Measurements from ENCODE around the gene EPS8L3. TPM values are rescaled to one million over a fixed set of nuclear protein-coding genes. Genes with fewer than 3 reads are reported as not detected.
A peak's percentile ranks its signal among the peaks of the same experiment; 100 is the strongest.

EPS8L3 gene
- total RNA-seq, 1 experiment from 2014 or later, result 46.6 TPM

DNA sequence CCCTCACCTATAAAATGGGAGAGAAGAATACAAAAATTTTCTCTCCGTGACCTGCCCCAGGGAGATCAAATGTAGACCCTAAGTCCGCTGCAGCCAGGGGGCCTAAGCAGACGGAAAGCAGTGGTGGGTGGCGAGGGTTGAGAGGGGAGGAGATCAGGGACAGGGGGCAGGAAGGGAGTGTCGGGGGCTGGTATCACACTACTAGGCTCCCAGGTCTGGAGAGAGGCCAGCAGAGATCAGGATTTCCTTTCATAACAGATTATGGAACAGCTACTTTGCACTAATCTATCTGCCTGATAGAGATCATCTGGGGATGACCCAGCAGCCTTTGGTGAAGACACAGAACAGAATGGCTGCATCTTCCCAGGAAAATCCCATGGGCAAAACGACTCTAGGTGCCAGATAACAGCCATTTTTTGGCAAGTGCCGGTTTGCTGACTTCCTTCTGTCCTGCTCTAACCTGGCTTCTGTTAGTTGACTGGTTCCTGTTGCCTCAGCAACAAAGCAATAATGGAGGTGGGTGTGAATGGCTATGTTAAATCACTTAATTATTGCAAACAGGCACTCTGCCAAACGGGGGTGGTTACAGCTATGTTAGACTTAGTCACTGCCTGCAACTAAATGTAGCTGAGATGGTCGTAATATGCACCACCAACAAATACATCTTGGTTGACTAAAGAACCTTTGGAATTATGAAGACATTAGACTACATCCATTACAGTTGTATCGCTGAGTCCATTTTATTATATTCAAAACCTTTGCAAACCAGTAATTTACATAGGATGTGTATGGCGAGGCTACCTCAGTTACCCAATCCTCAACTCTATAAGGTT lies 30.0 kb upstream of the EPS8L3 start:
- intact Hi-C loops (cut with micrococcal nuclease; ENCODE audit: unreplicated experiment), result no loop called here
- BruUV-seq (replicated peaks), result no TSS peak
- Mint-ChIP-seq H3K4me3 (ENCODE audit: low read depth, unreplicated experiment) (no peak overlapping the region), H3K36me3 (ENCODE audit: insufficient read depth, unreplicated experiment) (no peaks in the 10 kb centered on the region), H3K4me1 (ENCODE audit: low read depth, unreplicated experiment) (peaks cover 37% of the 10 kb centered on the region), H3K27ac (ENCODE audit: unreplicated experiment) (no peak overlapping the region), H3K27me3 (ENCODE audit: unreplicated experiment) (no peaks in the 10 kb centered on the region), H3K9me3 (ENCODE audit: low read depth, unreplicated experiment) (no peaks in the 10 kb centered on the region)
- DNase-seq, result peak; percentile 69
- TF ChIP-seq, protein P1, sequence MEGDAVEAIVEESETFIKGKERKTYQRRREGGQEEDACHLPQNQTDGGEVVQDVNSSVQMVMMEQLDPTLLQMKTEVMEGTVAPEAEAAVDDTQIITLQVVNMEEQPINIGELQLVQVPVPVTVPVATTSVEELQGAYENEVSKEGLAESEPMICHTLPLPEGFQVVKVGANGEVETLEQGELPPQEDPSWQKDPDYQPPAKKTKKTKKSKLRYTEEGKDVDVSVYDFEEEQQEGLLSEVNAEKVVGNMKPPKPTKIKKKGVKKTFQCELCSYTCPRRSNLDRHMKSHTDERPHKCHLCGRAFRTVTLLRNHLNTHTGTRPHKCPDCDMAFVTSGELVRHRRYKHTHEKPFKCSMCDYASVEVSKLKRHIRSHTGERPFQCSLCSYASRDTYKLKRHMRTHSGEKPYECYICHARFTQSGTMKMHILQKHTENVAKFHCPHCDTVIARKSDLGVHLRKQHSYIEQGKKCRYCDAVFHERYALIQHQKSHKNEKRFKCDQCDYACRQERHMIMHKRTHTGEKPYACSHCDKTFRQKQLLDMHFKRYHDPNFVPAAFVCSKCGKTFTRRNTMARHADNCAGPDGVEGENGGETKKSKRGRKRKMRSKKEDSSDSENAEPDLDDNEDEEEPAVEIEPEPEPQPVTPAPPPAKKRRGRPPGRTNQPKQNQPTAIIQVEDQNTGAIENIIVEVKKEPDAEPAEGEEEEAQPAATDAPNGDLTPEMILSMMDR (IDR thresholded peaks at IDR 0.05; ENCODE audit: unreplicated experiment), result no peak
- CTCF ChIA-PET, result no interaction called here

DNA sequence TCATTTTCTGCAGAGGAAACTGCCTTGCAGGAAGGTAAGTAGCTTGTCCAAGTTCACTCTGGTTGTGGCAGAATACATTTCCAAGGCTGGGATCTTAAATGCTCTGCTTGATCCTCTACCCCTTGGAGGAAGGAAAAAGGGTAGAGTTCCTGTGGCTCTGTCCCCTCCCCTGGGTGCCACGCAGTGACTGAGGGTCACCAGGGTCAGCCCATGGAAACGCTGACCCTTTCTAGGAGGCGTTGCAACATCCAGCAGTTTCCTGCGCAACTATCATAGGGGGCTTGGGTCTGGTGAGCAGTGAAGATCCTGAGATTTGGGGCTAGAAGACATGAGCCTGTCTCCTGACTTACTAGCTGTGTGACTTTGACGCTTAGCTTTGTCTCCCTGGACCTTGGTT lies 29.4 kb upstream of the EPS8L3 start:
- TF ChIP-seq, protein P1 (IDR thresholded peaks at IDR 0.05; ENCODE audit: unreplicated experiment), result no peak
- BruUV-seq (replicated peaks), result no TSS peak
- H3K36me3 Mint-ChIP-seq (ENCODE audit: insufficient read depth, unreplicated experiment), result no peaks in the 10 kb centered on the region
- no peaks in the 10 kb centered on the region for H3K9me3 Mint-ChIP-seq (ENCODE audit: low read depth, unreplicated experiment)
- no peak for DNase-seq
- CTCF ChIA-PET, result interaction anchor here (1.5 kb wide), 1 partner anchor 191 kb away, joined by 13 read pairs; the partner anchor contains the start of gene AHCYL1
- intact Hi-C loops (cut with micrococcal nuclease; ENCODE audit: unreplicated experiment), result no loop called here
- peaks cover 37% of the 10 kb centered on the region for H3K4me1 Mint-ChIP-seq (ENCODE audit: low read depth, unreplicated experiment)
- H3K27ac Mint-ChIP-seq (ENCODE audit: unreplicated experiment), result no peak overlapping the region
- no peaks in the 10 kb centered on the region for H3K27me3 Mint-ChIP-seq (ENCODE audit: unreplicated experiment)
- no peak overlapping the region for H3K4me3 Mint-ChIP-seq (ENCODE audit: low read depth, unreplicated experiment)

DNA sequence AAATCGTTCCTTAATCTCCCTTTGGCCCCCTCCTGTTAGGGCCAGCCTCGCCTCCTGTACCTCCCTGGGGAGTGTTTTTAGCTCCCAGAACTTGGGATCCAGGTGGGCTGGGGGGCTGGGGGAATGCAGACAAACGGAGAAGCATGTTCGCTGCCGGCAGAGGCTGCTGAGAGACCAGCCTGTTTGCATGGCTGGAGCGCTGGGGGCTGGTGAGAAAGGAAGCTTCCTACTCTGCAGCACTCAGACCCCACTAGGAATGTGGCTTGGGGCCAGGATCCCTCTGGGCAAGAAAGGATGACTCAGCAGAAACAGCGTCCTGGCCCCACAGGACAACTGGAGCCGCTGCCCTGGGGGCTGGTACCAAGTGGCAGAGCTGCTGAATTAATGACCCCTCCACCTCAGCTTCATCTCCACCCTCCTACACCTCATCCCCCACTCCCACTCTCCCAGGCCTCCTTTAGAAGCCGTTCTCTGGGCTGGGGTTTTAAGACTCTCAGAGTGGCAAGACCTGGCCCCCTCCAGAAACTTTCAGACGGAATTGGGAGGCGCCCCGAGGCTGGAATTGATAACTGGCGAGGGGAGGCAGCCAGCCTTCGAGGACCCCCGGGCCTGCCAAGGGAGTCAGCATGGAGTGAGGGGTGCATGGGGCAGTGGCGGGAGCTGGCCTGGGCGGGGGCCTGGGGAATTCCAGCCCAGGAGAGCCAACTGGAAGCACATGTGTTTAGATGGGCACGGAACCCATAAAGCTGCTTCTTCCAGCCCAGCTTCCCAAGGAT lies 28.5 kb upstream of the EPS8L3 start:
- Mint-ChIP-seq H3K27ac (ENCODE audit: unreplicated experiment) (no peak overlapping the region), H3K27me3 (ENCODE audit: unreplicated experiment) (no peaks in the 10 kb centered on the region), H3K36me3 (ENCODE audit: insufficient read depth, unreplicated experiment) (no peaks in the 10 kb centered on the region), H3K4me3 (ENCODE audit: low read depth, unreplicated experiment) (no peak overlapping the region), H3K9me3 (ENCODE audit: low read depth, unreplicated experiment) (no peaks in the 10 kb centered on the region), H3K4me1 (ENCODE audit: low read depth, unreplicated experiment) (peaks cover 41% of the 10 kb centered on the region)
- DNase-seq, result peak; percentile 59
- intact Hi-C loops (cut with micrococcal nuclease; ENCODE audit: unreplicated experiment), result no loop called here
- CTCF ChIA-PET, result interaction anchor here (0.8 to 1.5 kb wide), 2 partner anchors 187 to 192 kb away, joined by 4 to 13 read pairs; partner anchors contain the start of gene AHCYL1
- TF ChIP-seq, protein P1 (IDR thresholded peaks at IDR 0.05; ENCODE audit: unreplicated experiment), result no peak
- BruUV-seq (replicated peaks), result no TSS peak

DNA sequence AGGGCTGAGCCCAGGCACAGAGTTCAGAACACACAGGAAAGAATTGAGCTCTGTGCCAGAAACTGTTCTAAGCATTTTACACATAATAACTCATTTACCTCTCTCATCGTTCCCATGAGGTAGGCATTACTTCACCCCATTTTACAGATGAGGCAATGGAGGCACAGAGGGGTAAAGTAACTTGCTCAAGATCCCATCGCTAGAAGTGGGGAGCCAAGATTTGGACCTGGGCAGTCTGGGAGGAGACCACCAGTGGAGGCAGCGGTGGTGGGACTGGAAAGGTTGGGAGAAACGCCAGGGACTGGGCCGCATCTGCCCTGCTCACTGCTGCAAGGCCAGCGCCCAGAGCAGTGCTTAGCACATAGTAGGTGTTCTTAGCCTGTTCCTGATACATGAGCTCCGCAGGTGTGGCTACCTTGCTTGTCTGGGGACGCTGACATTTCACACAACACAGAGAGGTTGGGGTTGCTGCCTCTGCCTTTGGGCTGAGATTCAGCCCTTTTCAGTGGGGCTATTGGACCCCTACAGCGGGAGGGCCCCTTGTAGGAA lies 27.8 kb upstream of the EPS8L3 start:
- CTCF ChIA-PET, result interaction anchor here (0.8 to 1.5 kb wide), 2 partner anchors 188 to 193 kb away, joined by 4 to 13 read pairs; partner anchors contain the start of gene AHCYL1
- no peaks in the 10 kb centered on the region for H3K27me3 Mint-ChIP-seq (ENCODE audit: unreplicated experiment)
- H3K4me1 Mint-ChIP-seq (ENCODE audit: low read depth, unreplicated experiment), result peaks cover 41% of the 10 kb centered on the region
- H3K9me3 Mint-ChIP-seq (ENCODE audit: low read depth, unreplicated experiment), result no peaks in the 10 kb centered on the region
- no peaks in the 10 kb centered on the region for H3K36me3 Mint-ChIP-seq (ENCODE audit: insufficient read depth, unreplicated experiment)
- no TSS peak for BruUV-seq (replicated peaks)
- no peak overlapping the region for H3K27ac Mint-ChIP-seq (ENCODE audit: unreplicated experiment)
- intact Hi-C loops (cut with micrococcal nuclease; ENCODE audit: unreplicated experiment), result no loop called here
- no peak overlapping the region for H3K4me3 Mint-ChIP-seq (ENCODE audit: low read depth, unreplicated experiment)
- TF ChIP-seq, protein P1 (IDR thresholded peaks at IDR 0.05; ENCODE audit: unreplicated experiment), result no peak
- DNase-seq, result no peak
